ENCODE results near the gene SLC25A45. TPM values are rescaled to one million over a fixed set of nuclear protein-coding genes. Genes with fewer than 3 reads are reported as not detected.

The SLC25A45 gene
- total RNA-seq, result 0.75 and 1.3 TPM in 2 replicates

GRCh38 chr11:65382033-65382803 is at the start of gene SLC25A45:
Gene SLC25A45 (minus strand): TSS chr11:65382646. CDS start chr11:65381951, 695 bp downstream.

GRCh38 chr11:65422633-65423515 is 40.4 kb upstream of the SLC25A45 start, which contains the start of gene NEAT1:
Gene NEAT1 (plus strand): TSS chr11:65422798.

GRCh38 chr11:65386307-65387140 is 4.1 kb upstream of the SLC25A45 start, which contains the start of gene FRMD8:
Gene FRMD8 (plus strand): TSS chr11:65386637. CDS start chr11:65387037, 400 bp downstream.

GRCh38 chr11:65354265-65355012 is 28.0 kb downstream of the SLC25A45 start, which contains the start of gene TIGD3:
Gene TIGD3 (plus strand): TSS chr11:65354751. CDS start chr11:65355809, 1,058 bp downstream.

Other genes starting within 250 kb of the SLC25A45 start
- gene SYVN1, start 248.1 kb downstream of the SLC25A45 start, total RNA-seq, result 19.4 and 47.6 TPM in 2 replicates
- gene SPDYC, start 212.4 kb downstream of the SLC25A45 start, total RNA-seq, result not detected in 2 replicates
- 88.1 and 117 TPM in 2 replicates for gene CAPN1, start 200.7 kb downstream of the SLC25A45 start, total RNA-seq
- gene POLA2, start 120.7 kb downstream of the SLC25A45 start, total RNA-seq, result 5.9 and 23.0 TPM in 2 replicates
- 13.3 and 17.2 TPM in 2 replicates for gene CDC42EP2, start 67.8 kb downstream of the SLC25A45 start, total RNA-seq
- gene DPF2, start 48.8 kb downstream of the SLC25A45 start, total RNA-seq, result 33.5 and 41.6 TPM in 2 replicates
- 0.11 and 0.37 TPM in 2 replicates for gene TIGD3, start 27.9 kb downstream of the SLC25A45 start, total RNA-seq
- gene FRMD8, start 4.0 kb upstream of the SLC25A45 start, total RNA-seq, result 37.1 and 61.4 TPM in 2 replicates
- gene NEAT1, start 40.2 kb upstream of the SLC25A45 start, total RNA-seq, result 158 and 162 TPM in 2 replicates
- gene MALAT1, start 116.4 kb upstream of the SLC25A45 start, total RNA-seq, result 13,505 and 18,804 TPM in 2 replicates
- gene SCYL1, start 142.4 kb upstream of the SLC25A45 start, total RNA-seq, result 78.7 and 105 TPM in 2 replicates
- gene LTBP3, start 175.7 kb upstream of the SLC25A45 start, total RNA-seq, result 34.2 and 59.6 TPM in 2 replicates
- gene ZNRD2, start 187.8 kb upstream of the SLC25A45 start, total RNA-seq, result 35.2 and 53.6 TPM in 2 replicates
- gene FAM89B, start 189.9 kb upstream of the SLC25A45 start, total RNA-seq, result 13.1 and 16.9 TPM in 2 replicates
- 68.8 and 73.9 TPM in 2 replicates for gene EHBP1L1, start 193.4 kb upstream of the SLC25A45 start, total RNA-seq
- 0.11 TPM in 1 of 2 replicates, not detected in the other for gene KCNK7, start 213.2 kb upstream of the SLC25A45 start, total RNA-seq
- gene MAP3K11, start 231.6 kb upstream of the SLC25A45 start, total RNA-seq, result 23.5 and 29.0 TPM in 2 replicates
- 16.3 and 19.0 TPM in 2 replicates for gene PCNX3, start 233.1 kb upstream of the SLC25A45 start, total RNA-seq